HG03060 (cell line): ENCODE results near the gene MAP3K7.

Experiments
- ATAC-seq: cut with Tn5 transposase; IDR thresholded peaks from one replicate; pipeline ENCODE4 v1.9.1; 2021; ENCODE audit warnings: low read depth, moderate number of reproducible peaks; ENCODE audit not compliant: unreplicated experiment

Gene MAP3K7

GRCh38 chr6:90533615-90534336 is 53.1 kb downstream of the MAP3K7 start:
- no peak for ATAC-seq

- no peak for ATAC-seq
Measured at GRCh38 chr6:90530882-90531281, 56.0 kb downstream of the MAP3K7 start.

GRCh38 chr6:90525421-90525820 is 61.5 kb downstream of the MAP3K7 start:
- ATAC-seq, result no peak

GRCh38 chr6:90523779-90524310 is 63.0 kb downstream of the MAP3K7 start:
- ATAC-seq, result no peak

GRCh38 chr6:90521955-90522354 is 64.9 kb downstream of the MAP3K7 start:
- no peak for ATAC-seq

GRCh38 chr6:90516074-90516660 is 70.7 kb downstream of the MAP3K7 start:
- ATAC-seq, result no peak

GRCh38 chr6:90514496-90514895 is 72.4 kb downstream of the MAP3K7 start:
- ATAC-seq, result no peak

GRCh38 chr6:90508753-90509152 is 78.1 kb downstream of the MAP3K7 start:
- ATAC-seq, result no peak

GRCh38 chr6:90502866-90503407 is 83.9 kb downstream of the MAP3K7 start:
- no peak for ATAC-seq

GRCh38 chr6:90502381-90502780 is 84.5 kb downstream of the MAP3K7 start:
- ATAC-seq, result no peak

- ATAC-seq, result no peak
Measured at GRCh38 chr6:90500458-90500857, 86.4 kb downstream of the MAP3K7 start.

- no peak for ATAC-seq
Measured at GRCh38 chr6:90497411-90497810, 89.5 kb downstream of the MAP3K7 start.

- ATAC-seq, result no peak
Measured at GRCh38 chr6:90496258-90497016, 90.4 kb downstream of the MAP3K7 start.

GRCh38 chr6:90495216-90495817 is 91.6 kb downstream of the MAP3K7 start:
- ATAC-seq, result no peak

GRCh38 chr6:90494067-90494780 is 92.6 kb downstream of the MAP3K7 start:
- ATAC-seq, result no peak

- ATAC-seq, result no peak
Measured at GRCh38 chr6:90493332-90493731, 93.5 kb downstream of the MAP3K7 start.

GRCh38 chr6:90492798-90493197 is 94.1 kb downstream of the MAP3K7 start:
- ATAC-seq, result no peak

GRCh38 chr6:90492369-90492768 is 94.5 kb downstream of the MAP3K7 start:
- no peak for ATAC-seq

GRCh38 chr6:90490030-90490716 is 96.7 kb downstream of the MAP3K7 start:
- ATAC-seq, result no peak
